COLO668 (cell line): ENCODE measurements around the gene SGCA.

Source experiments
- DNase-seq: peaks from one replicate; lab custom pipeline; 2025; ENCODE audit not compliant: unreplicated experiment; lab: John Stamatoyannopoulos, UW

The SGCA gene

DNA sequence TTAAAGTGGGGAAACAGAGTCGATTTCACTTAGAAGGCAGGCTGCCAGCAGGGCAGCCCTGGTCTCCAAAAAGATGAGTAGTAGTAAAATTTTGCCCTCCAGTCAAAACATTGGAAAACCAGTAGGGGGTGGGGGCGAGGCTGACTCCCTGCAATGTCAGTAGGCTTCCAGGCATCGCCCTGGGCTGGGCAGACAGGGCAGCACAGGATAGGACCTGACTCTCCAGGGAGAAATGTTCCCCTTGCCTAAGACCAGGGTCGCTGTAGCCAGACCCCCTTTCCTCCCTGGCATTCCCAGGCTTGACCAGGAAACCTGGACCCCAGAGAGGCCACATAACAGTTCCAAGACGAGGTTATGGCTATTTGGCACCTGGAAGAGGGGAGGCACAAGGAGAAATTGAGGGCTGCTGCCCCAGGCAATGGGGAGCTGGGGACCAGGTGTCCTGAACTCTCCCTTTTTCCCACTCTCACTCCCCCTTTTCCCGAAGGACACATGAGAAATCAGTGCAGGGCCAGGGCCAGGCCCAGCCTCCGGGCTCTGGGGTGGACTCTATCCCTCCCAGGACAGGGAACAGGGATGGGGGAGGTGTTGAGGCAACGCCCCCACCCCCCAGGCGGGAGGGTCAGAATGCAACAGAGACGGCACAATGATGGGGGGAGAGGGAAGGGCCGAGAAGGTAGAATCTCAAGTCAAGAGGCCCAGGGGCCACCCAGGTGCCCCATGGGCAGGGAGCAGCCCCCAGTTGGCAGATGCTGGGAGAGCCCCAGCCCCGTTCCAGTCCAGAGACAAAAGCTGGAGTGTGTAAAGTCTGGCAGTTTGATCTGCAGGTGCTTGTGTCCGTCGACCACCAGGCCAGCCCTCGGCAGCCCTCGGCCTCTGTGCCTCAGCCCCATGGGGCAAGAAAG, 31.3 kb upstream of the SGCA start:
- no peak for DNase-seq

DNA sequence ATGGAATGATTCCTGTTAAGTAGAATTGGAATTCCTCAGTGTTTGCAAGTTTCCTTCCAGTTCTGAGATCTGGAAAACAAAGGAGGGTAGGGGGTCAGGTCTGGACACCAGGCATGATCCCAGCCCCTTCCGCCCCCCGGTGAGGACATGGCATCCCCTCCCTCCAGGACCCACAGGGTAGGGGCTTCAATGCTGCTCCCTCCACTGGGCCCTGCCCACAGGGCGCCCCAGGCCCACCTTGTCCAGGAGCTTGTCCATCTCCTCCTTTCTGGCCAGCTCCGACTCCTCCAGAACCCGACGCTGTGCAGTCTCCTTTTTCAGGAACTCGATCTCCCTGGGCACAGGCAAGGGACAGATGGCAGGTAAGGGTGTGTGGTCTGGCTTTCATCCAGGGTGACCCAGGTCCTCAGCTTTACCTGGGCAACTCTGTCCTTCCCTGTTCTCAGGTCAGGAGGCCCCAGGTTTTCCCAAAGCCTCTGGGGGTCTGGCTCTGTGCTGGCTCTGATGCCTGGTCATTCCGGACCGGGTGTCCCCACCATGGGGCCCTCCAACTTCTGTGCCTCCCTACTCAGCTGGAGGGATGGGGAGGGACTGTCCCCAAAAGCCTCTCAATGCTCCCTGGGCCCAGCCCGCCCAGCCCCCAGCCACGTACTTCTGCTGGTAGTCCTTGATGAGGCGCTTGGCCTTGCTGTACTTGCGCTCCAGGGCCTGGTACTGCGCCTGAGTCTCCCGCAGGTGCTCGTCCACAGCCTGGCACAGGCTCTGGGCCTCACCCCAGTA, 30.3 kb upstream of the SGCA start:
- DNase-seq, result no peak

DNA sequence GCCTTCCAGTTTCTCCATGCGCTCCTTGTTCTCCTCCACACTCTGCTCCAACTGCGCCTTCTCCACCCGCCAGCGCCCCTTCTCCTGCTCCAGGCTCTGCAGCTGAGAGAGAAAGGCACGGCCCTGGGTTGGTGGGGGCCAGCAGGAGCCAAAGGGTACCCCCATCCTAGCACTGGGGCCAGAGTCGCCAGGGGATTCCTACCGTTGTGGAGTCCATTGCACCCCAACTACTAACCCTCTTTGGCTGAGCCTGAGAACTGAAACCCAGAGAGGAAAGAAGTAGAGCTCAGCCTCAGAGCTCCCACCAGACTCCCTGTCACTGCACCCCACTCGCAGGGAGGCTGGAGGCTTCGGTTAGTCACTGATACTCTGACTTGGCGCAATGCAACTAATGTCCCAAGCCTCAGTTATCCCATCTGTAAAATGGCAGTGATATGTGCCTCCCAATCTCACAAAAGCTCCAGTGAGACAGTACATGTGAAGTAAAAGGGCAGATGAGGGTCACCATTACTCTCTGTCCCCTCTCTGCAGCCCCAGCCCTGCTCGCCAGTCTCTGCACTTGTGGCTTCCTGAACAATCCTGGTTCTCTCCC, 29.6 kb upstream of the SGCA start:
- DNase-seq, result no peak

DNA sequence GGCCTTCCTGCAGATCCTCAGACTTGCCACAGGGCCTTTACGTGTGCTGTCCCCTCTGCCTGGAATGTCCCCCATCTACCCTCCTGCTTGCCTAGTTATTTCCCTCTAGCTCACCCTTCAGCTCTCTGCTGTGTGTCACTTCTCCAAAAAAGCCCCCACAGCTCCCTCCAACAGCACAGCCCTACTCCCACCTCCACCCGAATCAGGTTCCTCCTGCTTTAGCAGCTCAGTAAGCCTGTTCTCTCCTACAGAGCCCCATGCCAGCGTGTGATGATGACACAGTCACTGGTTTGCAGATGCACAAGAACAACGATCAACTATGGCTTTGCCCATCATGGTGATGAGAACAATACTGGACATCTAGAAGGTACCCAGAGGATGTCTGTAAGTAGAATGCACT, 28.8 kb upstream of the SGCA start:
- DNase-seq, result no peak

DNA sequence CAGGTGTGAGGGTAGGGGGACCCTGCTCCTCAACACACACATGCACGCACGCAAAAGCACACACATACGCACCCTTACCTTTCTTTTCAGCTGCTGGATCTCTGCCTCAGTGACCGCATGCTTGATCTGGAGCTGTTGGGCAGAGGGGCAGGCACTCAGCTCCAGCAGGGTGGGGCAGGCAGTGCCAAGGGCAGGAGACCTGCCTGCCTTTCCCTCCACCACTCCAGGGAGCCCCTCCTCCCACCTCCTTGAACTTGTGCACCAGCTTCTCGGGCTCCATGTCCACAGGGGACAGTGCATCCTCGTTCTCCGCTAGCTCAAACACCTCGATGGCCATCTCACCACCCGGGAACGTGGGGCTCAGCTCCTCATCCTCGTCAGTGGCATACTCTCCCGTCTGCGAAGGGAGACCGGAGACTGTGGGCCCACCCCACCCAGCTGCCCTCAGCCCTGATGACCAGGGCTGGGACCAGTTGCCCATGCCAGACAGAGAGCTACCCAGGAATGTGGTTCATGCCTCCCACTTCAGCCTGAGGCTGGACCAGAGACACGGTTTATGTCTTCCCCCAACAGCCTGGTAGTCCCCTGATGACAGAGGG, 26.5 kb upstream of the SGCA start:
- no peak for DNase-seq

DNA sequence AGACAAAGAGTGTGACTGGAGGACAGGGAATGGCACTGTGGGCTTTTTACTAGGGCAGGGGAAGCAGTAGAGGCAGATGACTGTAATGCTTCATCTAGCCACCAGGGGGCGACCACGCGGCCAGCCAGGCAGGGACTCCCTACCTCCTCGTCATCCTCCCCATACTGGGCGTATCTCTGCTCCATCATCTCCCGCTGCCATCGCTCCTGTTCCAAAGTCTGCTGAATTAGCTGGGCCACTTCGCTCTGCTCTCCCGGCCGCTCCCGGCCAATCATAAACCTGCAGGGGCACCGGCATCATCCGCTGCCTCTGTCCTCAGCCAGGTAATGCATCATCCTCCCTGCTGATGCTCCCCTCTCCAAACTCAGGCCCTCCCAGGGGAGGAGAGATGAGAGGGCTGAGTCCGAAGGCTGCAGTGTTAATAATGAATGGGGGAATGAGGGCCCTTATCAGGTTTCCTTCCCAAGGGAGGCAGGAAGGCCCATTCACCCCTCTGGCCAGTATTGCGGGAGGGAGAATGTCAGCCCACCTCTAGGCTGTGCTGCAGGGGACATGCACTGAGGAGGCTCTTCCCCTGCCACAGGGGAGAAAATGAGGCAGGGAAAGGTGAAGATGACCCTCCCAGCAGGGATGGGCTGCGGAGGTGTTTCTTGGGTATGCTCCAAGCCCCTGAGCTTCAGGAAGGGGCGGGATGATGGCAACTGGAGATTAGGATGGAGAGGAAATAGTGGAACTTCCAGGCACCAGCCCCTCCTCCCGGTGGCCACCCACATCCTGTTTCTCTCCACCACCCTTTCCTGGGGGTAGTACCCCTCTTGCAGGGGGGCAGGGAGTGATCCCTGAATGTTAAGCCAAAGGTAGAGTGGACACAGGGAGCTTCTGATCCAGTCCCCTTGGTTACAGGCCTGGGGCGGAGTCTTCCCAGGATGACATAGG, 25.6 kb upstream of the SGCA start:
- peak; percentile 37 for DNase-seq

DNA sequence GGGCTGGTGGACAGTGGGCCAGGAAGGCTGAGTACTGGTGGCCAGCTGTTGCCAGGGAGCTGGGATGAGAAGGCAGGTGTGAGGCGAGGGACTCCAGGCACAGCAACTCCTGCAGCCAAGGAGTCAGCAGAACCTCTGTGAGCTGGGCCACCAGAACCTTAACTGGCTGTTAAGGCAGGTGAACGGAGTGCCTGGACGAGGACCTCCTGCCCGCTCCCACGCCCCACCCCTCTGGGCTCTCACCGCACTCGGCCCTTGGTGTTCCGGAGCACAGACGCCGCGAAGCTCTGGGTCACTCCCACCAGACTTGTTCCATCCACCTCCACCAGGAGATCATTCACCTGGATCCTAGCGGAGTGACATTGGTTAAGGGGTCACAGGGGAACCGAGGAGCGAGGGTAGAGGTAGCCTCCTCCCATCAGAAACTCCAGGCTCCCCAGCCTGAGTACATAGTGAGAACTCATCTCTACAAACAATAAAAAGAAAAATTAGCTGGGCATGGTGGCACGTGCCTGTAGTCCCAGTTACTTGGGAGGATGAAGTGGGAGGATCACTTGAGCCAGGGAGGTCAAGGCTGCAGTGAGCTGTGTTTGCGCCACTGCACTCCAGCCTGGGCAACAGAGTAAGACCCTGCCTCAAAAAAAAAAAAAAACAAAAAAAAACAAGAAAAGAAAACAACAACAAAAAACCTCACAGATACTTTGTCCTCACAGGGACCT, 24.6 kb upstream of the SGCA start:
- DNase-seq, result no peak

DNA sequence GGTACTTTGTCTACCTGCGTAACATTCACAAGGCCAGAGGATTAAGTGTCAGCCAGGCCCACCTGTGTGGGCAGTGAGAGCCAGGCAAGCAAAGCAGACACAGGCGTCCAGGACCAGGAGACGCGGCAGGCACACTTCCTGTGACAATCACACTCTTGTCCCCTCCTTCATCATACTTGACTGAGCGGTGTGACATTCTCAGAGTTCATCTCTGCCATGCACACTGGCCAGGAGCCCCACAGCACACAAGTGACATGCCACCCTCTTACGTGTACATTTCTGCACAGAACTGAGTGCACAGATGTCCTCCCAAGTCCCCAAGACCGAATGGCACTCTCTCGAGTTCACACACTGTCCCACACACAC, 24.1 kb upstream of the SGCA start:
- DNase-seq, result no peak

DNA sequence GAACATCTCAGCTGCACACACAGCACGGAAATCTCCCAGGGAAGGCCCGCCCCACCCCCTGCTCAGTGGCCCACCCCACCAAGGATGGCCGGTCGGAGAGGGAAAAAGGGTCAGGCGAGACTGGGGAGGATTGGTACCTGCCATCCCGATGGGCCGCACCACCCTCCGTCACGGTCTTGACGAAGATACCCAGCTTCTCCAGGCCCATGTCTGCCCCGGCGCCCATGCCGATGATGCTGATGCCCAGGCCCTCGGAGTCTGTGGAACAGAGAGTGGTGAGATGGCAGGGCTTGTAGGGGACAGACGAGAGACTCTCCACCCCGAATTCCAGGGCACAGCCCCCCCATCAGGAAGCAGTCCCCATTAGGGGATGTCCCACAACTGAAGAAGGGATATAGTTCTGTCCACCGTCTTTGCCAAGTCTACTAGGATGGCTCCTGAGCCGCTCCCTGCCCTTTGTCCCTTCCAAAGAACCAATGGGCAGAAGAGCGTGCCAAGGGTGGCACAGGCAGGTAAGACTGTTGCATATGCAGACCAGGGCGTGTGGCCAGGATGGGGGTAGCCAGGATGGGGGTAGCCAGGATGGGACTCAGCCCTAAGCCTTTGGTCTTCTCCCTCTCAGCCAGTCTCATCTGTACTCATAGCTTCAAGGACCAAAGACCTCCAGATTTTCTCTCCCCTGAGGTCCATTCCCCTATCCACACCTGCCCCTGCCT, 22.2 kb upstream of the SGCA start:
- DNase-seq, result no peak

DNA sequence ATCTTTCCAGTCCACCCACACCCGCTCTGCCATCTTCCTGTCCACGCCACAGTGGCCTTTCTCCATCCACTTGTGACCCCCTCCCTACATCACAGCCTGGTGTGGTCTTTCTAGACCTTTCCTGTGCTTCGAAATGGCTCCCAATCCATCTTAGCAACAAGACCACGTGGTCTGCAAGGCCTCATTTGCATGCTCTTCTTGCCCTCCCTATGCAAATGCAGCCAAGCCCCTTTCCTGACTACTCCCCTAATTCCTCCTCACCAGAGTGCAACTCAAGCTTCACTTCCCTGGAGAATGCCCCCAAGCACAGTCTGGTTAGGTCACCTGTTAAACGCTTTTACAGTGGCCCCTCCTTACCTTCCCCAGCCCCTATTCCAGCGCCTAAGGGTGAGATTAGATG, 21.4 kb upstream of the SGCA start:
- DNase-seq, result peak; percentile 19

DNA sequence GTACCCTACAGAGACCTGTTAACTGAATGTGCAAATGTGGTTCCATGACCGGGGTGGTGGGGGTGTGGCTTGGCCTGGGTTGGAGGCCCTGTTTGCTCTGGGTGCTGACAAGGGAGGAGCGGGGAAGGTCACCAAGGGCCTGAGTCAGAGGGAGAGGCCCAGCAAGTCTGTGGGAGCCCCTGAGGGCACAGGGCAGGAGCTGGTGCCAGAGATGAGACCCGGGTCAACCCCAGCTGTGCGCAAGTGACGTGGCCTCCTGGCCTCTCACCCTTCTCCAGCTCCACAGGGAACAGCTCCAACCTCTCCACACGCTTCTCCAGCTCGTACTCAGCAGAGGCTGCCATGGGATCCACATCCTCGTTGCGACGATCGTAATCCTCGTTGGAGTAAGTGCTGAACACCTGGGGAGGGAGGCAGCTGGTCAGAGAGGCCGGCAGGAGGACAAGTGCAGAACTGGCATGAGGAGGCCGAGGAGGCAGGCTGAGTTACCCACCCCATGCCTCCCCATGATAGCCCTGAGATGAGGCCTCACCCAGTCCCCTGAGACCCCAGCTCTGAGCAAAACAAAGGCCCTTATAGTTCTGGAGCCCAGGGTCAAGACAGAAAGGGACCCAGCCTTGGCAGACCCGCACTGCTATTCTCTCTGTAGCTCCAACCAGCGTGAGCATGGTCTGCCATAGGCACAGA, 20.8 kb upstream of the SGCA start:
- no peak for DNase-seq

DNA sequence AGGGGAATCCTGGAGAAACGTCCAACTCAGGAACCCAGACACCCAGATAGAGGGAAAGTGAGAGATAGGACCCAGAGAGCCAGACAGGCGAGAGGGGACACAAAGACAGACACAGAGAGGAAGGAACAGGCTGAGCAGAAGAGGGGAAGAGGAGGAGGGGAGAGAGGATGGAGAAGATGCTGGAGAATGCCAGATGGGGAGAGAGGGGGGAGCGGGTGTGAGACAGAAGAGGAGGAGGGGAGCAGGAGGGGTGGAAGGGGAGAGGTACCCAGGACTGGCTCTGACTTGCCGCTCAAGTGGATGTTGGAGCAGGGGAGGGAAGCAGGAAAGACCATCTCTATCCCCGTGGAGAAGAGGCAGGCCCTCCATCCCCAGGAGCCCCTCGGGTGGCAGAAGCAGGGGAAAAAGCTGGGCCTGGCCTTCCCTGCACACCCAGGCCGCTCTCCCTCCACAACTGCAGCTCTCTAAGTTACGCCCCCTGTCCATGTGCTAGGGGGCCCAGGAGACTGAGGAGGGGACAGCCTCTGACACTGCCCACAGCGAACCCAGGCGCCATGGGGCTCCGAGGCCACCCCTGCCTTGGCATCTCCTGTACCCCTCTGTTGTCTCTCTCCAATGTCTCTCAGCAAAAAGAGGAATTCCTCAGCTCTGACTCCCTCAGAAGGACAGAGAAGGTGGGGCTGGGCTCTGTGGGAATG, 20.1 kb upstream of the SGCA start:
- DNase-seq, result no peak

DNA sequence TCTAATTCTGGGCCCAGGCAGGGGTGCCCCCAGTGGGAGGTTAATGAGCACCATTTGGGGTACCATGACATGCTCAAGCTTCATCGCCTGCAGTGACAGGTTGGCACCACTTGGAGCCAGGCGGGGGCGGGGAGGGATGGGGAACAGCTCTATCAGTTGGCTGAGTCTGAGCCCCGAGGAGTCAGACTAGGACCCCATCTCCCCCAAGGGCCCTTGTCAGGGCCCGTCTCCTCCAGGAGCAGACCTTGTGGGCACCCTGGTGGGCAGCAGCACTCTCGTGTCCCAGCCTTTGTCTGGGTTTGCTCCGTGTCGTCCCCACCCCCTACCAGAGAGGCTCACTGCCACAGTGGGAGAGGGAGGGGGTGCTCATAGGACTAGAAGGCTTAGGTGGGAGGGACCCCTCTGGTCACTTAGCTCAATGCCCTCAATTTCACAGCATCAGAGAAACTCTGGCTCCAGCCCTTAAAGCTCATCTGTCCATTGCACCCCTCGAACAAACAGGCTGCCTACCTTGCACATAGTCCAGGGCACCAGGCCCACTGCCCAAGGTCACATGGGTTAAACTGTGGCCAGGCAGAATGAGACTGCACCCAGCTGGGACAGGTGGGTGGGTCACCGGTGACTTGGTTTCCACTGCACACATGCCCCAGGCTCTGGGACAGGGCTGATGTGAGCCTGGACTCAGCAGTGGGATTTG, 19.4 kb upstream of the SGCA start:
- no peak for DNase-seq

DNA sequence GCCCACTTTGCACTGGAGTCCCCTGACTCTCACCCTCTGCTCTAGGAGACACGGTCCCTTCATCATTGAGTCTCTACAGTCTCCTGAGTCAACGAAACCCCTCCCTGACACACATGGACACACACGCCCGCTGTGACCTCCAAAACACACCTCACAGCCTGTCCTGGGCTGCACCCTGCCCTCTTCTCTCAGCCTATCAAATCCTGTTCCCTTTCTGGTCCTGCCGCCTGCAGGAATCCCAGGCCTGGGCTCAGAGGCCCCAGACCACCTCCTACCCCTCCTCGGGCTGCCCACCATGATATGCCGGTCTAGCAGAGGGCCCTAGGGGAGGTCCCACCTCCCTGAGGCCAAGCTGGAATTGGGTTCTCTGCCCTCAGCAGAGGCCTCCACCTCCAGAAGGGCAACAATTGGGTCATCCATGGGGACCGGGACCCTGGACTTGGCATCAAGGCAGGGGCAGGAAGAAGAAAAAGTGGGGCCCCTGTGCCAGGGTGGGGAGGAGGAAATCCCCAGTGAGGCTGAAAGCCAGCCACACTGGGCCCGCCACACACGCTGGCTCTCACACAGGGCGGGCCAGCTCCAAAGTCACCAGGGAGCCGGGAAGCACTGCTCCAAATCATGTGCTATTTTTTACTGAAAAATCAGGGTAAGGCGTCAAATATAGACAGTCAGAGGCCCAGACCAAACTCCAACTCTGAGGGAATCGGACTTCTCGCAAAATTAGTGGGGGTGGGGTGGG, 18.7 kb upstream of the SGCA start:
- DNase-seq, result no peak

DNA sequence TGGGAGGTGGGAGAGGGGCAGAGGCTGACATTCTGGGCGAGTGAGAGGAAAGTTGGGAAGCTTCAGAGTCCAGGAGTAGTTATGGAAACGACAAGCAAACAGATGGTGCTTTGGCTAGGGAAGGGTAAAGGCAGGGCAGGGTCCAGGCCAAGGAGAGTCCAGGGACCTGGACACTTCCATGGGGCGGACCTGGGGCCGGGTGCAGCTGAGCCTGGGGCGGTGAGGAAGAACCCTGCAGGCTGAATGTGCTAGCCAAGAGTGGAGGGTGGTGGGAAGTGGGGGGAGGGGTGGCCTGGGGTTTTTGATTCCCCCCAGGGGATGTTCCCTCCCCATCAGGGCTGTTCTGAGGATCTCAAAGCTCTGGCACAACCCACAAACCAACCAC, 18.0 kb upstream of the SGCA start:
- DNase-seq, result peak; percentile 11

DNA sequence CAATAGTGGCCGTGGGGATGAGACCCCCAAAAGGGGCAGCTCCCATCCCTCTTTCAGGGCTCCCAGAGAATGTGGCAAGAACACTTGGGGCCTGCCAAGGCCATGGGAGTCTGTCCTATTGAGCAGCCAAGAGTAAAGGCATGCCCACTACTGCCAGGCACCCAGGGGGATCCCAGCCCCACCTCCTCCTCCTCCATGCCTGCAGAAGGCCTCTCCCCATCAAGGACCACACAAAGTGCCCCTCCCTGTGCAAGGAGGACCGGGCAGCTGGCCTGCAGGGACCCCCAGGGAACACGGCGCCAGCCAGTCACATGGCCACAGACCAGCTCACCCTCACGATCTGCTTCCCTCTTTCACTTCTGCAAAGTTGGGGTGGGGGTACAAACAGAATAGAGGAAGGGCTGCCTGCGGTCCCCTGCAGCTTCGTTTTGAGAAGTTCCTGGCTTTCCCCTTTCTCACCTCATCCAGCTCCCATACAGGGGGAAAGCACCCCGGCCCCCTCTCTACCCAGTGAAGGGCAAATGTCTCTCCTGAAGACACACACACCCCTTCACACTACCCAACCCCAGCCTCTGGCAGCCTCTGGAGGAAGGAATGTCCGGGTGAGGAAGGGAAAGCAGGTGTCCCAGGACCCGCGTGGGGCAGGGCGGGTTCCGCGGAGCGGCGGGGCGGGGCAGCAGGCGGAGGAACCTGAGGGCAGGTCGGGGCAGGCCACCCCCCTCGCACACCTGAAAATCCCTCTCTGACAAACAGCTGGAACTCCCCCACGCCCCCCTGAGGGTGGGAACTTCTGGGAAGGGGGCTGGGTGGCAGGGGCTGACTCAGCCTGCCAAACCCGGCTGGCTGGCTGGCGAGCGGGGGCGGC, 17.3 kb upstream of the SGCA start:
- peak; percentile 23 for DNase-seq
